Activated naive CD4-positive, alpha-beta T cell treated with anti-CD3 and anti-CD28 coated beads, Interleukin-2, amount 10 ng/mL, durations not matched to agents 7 days and 5 days (primary cell): ENCODE results near the gene YEATS2.

Source experiments
- CTCF ChIA-PET: fragments of 350-600 bp; sonication (Branson Sonifier 250); formaldehyde crosslinking; loops from one replicate; lab custom pipeline; 2021; ENCODE audit warnings: antibody characterized with exemption; lab: Charles Lee
- DNase-seq: peaks from one replicate; pipeline ENCODE4 v3.0.0-alpha.2; 2020
- H3K27ac Mint-ChIP-seq: one replicate; pipeline ENCODE4 v1.8.0; 2021; ENCODE audit warnings: mild to moderate bottlenecking, moderate library complexity, mixed read lengths
- H3K27me3 Mint-ChIP-seq: one replicate; pipeline ENCODE4 v1.8.0; 2021; ENCODE audit warnings: mild to moderate bottlenecking, mixed read lengths
- H3K36me3 Mint-ChIP-seq: one replicate; pipeline ENCODE4 v1.8.0; 2021; ENCODE audit warnings: mixed read lengths
- H3K4me1 Mint-ChIP-seq: one replicate; pipeline ENCODE4 v1.8.0; 2021; ENCODE audit warnings: mixed read lengths
- H3K4me3 Mint-ChIP-seq: one replicate; pipeline ENCODE4 v1.8.0; 2021; ENCODE audit warnings: mild to moderate bottlenecking, moderate library complexity, mixed read lengths
- H3K9me3 Mint-ChIP-seq: one replicate; pipeline ENCODE4 v1.8.0; 2021; ENCODE audit warnings: mixed read lengths

The YEATS2 gene

GRCh38 chr3:183800243-183800863 lies 102.8 kb downstream of the YEATS2 start:
- Mint-ChIP-seq H3K36me3 (peaks cover 61% of the 10 kb centered on the region), H3K4me1 (no peaks in the 10 kb centered on the region), H3K4me3 (no peak overlapping the region), H3K9me3 (no peaks in the 10 kb centered on the region), H3K27me3 (no peaks in the 10 kb centered on the region), H3K27ac (no peak overlapping the region)
- DNase-seq: no peak
- CTCF ChIA-PET: no interaction called here

GRCh38 chr3:183801601-183802000 lies 104.0 kb downstream of the YEATS2 start:
- no peaks in the 10 kb centered on the region for H3K9me3 Mint-ChIP-seq
- no peaks in the 10 kb centered on the region for H3K4me1 Mint-ChIP-seq
- H3K27me3 Mint-ChIP-seq: no peaks in the 10 kb centered on the region
- CTCF ChIA-PET: no interaction called here
- H3K27ac Mint-ChIP-seq: no peak overlapping the region
- H3K36me3 Mint-ChIP-seq: peaks cover 64% of the 10 kb centered on the region
- DNase-seq: no peak
- no peak overlapping the region for H3K4me3 Mint-ChIP-seq

GRCh38 chr3:183802989-183803388 lies 105.4 kb downstream of the YEATS2 start:
- no peaks in the 10 kb centered on the region for H3K27me3 Mint-ChIP-seq
- H3K27ac Mint-ChIP-seq: no peak overlapping the region
- no peaks in the 10 kb centered on the region for H3K9me3 Mint-ChIP-seq
- H3K36me3 Mint-ChIP-seq: peaks cover 71% of the 10 kb centered on the region
- no peaks in the 10 kb centered on the region for H3K4me1 Mint-ChIP-seq
- CTCF ChIA-PET: no interaction called here
- DNase-seq: no peak
- no peak overlapping the region for H3K4me3 Mint-ChIP-seq

- no peak for DNase-seq
- CTCF ChIA-PET: interaction anchor here (0.6 kb wide), 1 partner anchor 52 kb away, joined by 4 read pairs; no protein-coding TSS in a partner anchor
- Mint-ChIP-seq H3K27ac (no peak overlapping the region), H3K9me3 (no peaks in the 10 kb centered on the region), H3K27me3 (no peaks in the 10 kb centered on the region), H3K36me3 (peaks cover 63% of the 10 kb centered on the region), H3K4me1 (no peaks in the 10 kb centered on the region), H3K4me3 (no peak overlapping the region)
Observed at GRCh38 chr3:183807209-183807728, 109.7 kb downstream of the YEATS2 start.

GRCh38 chr3:183807881-183808280 lies 110.3 kb downstream of the YEATS2 start:
- H3K27ac Mint-ChIP-seq: no peak overlapping the region
- CTCF ChIA-PET: no interaction called here
- H3K4me1 Mint-ChIP-seq: no peaks in the 10 kb centered on the region
- H3K4me3 Mint-ChIP-seq: no peak overlapping the region
- no peaks in the 10 kb centered on the region for H3K27me3 Mint-ChIP-seq
- no peak for DNase-seq
- no peaks in the 10 kb centered on the region for H3K9me3 Mint-ChIP-seq
- peaks cover 58% of the 10 kb centered on the region for H3K36me3 Mint-ChIP-seq

GRCh38 chr3:183808355-183808754 lies 110.8 kb downstream of the YEATS2 start:
- H3K36me3 Mint-ChIP-seq: peaks cover 53% of the 10 kb centered on the region
- H3K9me3 Mint-ChIP-seq: no peaks in the 10 kb centered on the region
- no peak overlapping the region for H3K4me3 Mint-ChIP-seq
- DNase-seq: no peak
- CTCF ChIA-PET: interaction anchor here (1.2 kb wide), 1 partner anchor 76 kb away, joined by 4 read pairs; the partner anchor contains the start of gene PARL
- no peaks in the 10 kb centered on the region for H3K4me1 Mint-ChIP-seq
- H3K27me3 Mint-ChIP-seq: no peaks in the 10 kb centered on the region
- no peak overlapping the region for H3K27ac Mint-ChIP-seq

GRCh38 chr3:183809270-183809669 lies 111.7 kb downstream of the YEATS2 start:
- Mint-ChIP-seq H3K27ac (no peak overlapping the region), H3K36me3 (peaks cover 44% of the 10 kb centered on the region), H3K9me3 (no peaks in the 10 kb centered on the region), H3K4me1 (peaks cover under 1% of the 10 kb centered on the region), H3K4me3 (no peak overlapping the region), H3K27me3 (no peaks in the 10 kb centered on the region)
- no peak for DNase-seq
- CTCF ChIA-PET: interaction anchor here (1.2 kb wide), 1 partner anchor 75 kb away, joined by 4 read pairs; the partner anchor contains the start of gene PARL

GRCh38 chr3:183810643-183811594 lies 113.3 kb downstream of the YEATS2 start:
- Mint-ChIP-seq H3K27me3 (no peaks in the 10 kb centered on the region), H3K9me3 (no peaks in the 10 kb centered on the region), H3K27ac (no peak overlapping the region), H3K4me1 (peaks cover 13% of the 10 kb centered on the region), H3K4me3 (no peak overlapping the region), H3K36me3 (peaks cover 39% of the 10 kb centered on the region)
- DNase-seq: no peak
- CTCF ChIA-PET: no interaction called here

GRCh38 chr3:183811638-183812037 lies 114.0 kb downstream of the YEATS2 start:
- peaks cover 39% of the 10 kb centered on the region for H3K36me3 Mint-ChIP-seq
- H3K9me3 Mint-ChIP-seq: no peaks in the 10 kb centered on the region
- H3K27ac Mint-ChIP-seq: no peak overlapping the region
- no peak for DNase-seq
- H3K4me3 Mint-ChIP-seq: no peak overlapping the region
- no peaks in the 10 kb centered on the region for H3K27me3 Mint-ChIP-seq
- peaks cover 19% of the 10 kb centered on the region for H3K4me1 Mint-ChIP-seq
- CTCF ChIA-PET: no interaction called here

- H3K4me1 Mint-ChIP-seq: peaks cover 19% of the 10 kb centered on the region
- no peaks in the 10 kb centered on the region for H3K9me3 Mint-ChIP-seq
- H3K27ac Mint-ChIP-seq: no peak overlapping the region
- no peak for DNase-seq
- H3K36me3 Mint-ChIP-seq: peaks cover 28% of the 10 kb centered on the region
- no peak overlapping the region for H3K4me3 Mint-ChIP-seq
- H3K27me3 Mint-ChIP-seq: no peaks in the 10 kb centered on the region
- CTCF ChIA-PET: no interaction called here
Observed at GRCh38 chr3:183812761-183813445, 115.3 kb downstream of the YEATS2 start.

- H3K36me3 Mint-ChIP-seq: peaks cover 17% of the 10 kb centered on the region
- no peak for DNase-seq
- H3K4me1 Mint-ChIP-seq: peaks cover 19% of the 10 kb centered on the region
- no peak overlapping the region for H3K4me3 Mint-ChIP-seq
- no peaks in the 10 kb centered on the region for H3K27me3 Mint-ChIP-seq
- peak overlapping the region; percentile 63 for H3K27ac Mint-ChIP-seq
- no peaks in the 10 kb centered on the region for H3K9me3 Mint-ChIP-seq
- CTCF ChIA-PET: no interaction called here
Observed at GRCh38 chr3:183814240-183814639, 116.6 kb downstream of the YEATS2 start.

GRCh38 chr3:183815563-183815940 lies 118.0 kb downstream of the YEATS2 start:
- Mint-ChIP-seq H3K36me3 (peaks cover 11% of the 10 kb centered on the region), H3K27ac (peak overlapping the region; percentile 85), H3K4me3 (no peak overlapping the region), H3K27me3 (no peaks in the 10 kb centered on the region), H3K9me3 (no peaks in the 10 kb centered on the region), H3K4me1 (peaks cover 19% of the 10 kb centered on the region)
- DNase-seq: peak; percentile 41
- CTCF ChIA-PET: no interaction called here

- Mint-ChIP-seq H3K27me3 (no peaks in the 10 kb centered on the region), H3K4me1 (peaks cover 19% of the 10 kb centered on the region), H3K36me3 (peaks cover 8% of the 10 kb centered on the region), H3K9me3 (no peaks in the 10 kb centered on the region), H3K27ac (peak overlapping the region; percentile 85), H3K4me3 (no peak overlapping the region)
- CTCF ChIA-PET: interaction anchor here (0.9 kb wide), 1 partner anchor 331 kb away, joined by 3 read pairs; no protein-coding TSS in a partner anchor
- no peak for DNase-seq
Observed at GRCh38 chr3:183815951-183816475, 118.4 kb downstream of the YEATS2 start.
